Activated naive CD8-positive, alpha-beta T cell treated with anti-CD3 and anti-CD28 coated beads, Interleukin-2, amount 10 ng/mL, durations not matched to agents 7 days and 5 days (primary cell): ENCODE results near the gene COMMD3. TPM values are rescaled to one million over a fixed set of nuclear protein-coding genes. Genes with fewer than 3 reads are reported as not detected.
"Not testable (repeated sequence)": the region's sequence is repeated elsewhere in the genome, so short reads cannot be mapped to it uniquely, and the experiment has no call there.

Source experiments
- ATAC-seq: fragments of 150-1000 bp; cut with Tn5 transposase; one replicate; pipeline ENCODE4 v1.10.0; 2021; ENCODE audit warnings: low read depth, moderate library complexity
- POLR2A ChIA-PET: fragments of 350-600 bp; sonication (Branson Sonifier 250); formaldehyde crosslinking; loops from one replicate; lab custom pipeline; 2021; ENCODE audit warnings: antibody characterized with exemption; lab: Charles Lee
- DNase-seq: peaks from one replicate; pipeline ENCODE4 v3.0.0; 2021
- H3K27ac Mint-ChIP-seq: one replicate; pipeline ENCODE4 v1.8.0; 2022; ENCODE audit warnings: mild to moderate bottlenecking, mixed read lengths
- H3K27me3 Mint-ChIP-seq: one replicate; pipeline ENCODE4 v1.8.0; 2022; ENCODE audit warnings: mild to moderate bottlenecking, moderate library complexity, mixed read lengths
- H3K36me3 Mint-ChIP-seq: one replicate; pipeline ENCODE4 v1.8.0; 2021; ENCODE audit warnings: mild to moderate bottlenecking, mixed read lengths
- H3K4me1 Mint-ChIP-seq: one replicate; pipeline ENCODE4 v1.8.0; 2021; ENCODE audit warnings: mixed read lengths
- H3K4me3 Mint-ChIP-seq: one replicate; pipeline ENCODE4 v1.8.0; 2022; ENCODE audit warnings: mild to moderate bottlenecking, moderate library complexity, mixed read lengths
- H3K9me3 Mint-ChIP-seq: one replicate; pipeline ENCODE4 v1.8.0; 2021; ENCODE audit warnings: mixed read lengths
- total RNA-seq, 2 experiments: library from RNA; stranded (reverse); gene quantifications; one replicate each; pipeline ENCODE4 v1.2.3, GENCODE V29; 2021

COMMD3 gene
- total RNA-seq, 2 experiments from 2014 or later: 55.3 to 61.4 TPM

DNA sequence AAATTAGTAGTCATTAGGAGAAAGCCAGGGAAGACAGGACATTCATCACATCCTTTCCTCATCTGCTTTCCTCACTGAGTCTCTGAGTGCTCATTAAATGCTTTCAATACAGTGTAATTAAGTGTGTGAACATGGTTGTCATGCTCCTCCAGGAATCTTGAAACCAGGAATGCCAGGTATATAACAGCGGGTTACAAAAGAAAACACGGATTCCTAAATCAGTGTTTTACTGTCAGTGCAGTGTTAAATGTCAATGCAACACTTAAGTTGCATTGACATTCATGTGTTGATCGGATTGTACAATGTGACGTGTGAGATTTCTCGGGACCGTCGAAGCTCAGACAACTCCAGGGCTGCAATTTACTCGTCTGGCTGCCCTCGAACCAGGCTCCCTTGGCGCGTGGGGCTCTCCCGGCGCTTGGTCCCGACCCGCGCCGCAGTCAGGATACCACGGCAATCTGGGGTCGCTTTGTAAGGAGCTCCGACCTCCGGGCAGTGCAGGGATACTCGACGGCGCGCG is 28.7 kb downstream of the COMMD3 start:
- ATAC-seq (no peak), DNase-seq (no peak)
- Mint-ChIP-seq H3K36me3 (peaks cover 2% of the 10 kb centered on the region), H3K4me1 (peaks cover 20% of the 10 kb centered on the region), H3K4me3 (peak overlapping the region; percentile 37), H3K9me3 (no peaks in the 10 kb centered on the region), H3K27ac (no peak overlapping the region), H3K27me3 (peaks cover 83% of the 10 kb centered on the region)
- POLR2A ChIA-PET: interaction anchor here (0.9 to 1.0 kb wide), 2 partner anchors 29 to 92 kb away, joined by 3 to 5 read pairs; partner anchors contain the start of gene COMMD3

DNA sequence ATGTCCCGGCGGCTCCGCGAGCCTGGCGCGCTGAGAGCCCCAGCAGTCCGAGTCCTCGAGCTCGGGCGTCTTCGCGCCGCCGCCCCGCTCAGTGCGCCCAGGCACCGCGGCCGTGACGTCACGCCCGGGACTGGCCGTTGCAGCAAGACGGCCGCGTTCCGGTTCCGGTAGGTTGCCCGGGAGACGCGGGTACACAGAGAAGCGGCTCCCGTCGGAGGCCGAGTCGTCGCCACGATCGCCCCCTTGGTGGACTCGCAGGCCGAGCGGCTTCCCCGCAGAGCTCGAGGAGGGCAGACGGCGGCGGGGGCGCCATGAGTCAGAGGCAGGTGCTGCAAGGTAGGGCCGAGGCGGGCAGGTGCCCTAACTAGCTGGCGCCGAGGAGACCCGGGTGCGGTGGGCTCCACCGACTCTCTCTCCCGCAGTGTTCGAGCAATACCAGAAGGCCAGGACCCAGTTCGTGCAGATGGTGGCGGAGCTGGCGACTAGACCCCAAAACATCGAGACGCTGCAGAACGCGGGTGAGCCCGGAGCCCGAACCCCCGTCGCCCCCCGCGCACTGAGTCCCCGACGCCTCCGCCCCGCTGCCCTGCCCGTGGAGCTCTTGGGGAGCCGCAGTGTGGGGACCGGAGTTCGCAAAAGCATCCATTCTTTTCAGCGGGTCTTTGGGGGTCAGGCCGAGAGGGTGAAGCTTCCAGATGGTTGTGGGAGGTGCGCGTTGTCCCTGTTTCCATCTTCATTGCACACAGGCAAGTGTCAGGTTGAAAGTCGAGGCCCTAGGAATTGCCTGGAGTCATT is 29.3 kb downstream of the COMMD3 start, which contains the start of gene SPAG6:
Gene SPAG6, plus strand, starts transcription at position 196 of the 795 bp plus-strand sequence. Its CDS starts 116 bp downstream, at position 312.
- Mint-ChIP-seq H3K27ac (no peak within 1 kb of the TSS), H3K36me3 (peaks cover 2% of the 10 kb centered on the region), H3K9me3 (no peaks in the 10 kb centered on the region), H3K27me3 (peaks cover 82% of the 10 kb centered on the region), H3K4me1 (peaks cover 16% of the 10 kb centered on the region), H3K4me3 (peak within 1 kb of the TSS; percentile 37)
- POLR2A ChIA-PET: interaction anchor here (0.9 to 1.0 kb wide), 2 partner anchors 29 to 91 kb away, joined by 3 to 5 read pairs; partner anchors contain the start of gene COMMD3
- ATAC-seq (peak; percentile 27), DNase-seq (peak; percentile 70)

DNA sequence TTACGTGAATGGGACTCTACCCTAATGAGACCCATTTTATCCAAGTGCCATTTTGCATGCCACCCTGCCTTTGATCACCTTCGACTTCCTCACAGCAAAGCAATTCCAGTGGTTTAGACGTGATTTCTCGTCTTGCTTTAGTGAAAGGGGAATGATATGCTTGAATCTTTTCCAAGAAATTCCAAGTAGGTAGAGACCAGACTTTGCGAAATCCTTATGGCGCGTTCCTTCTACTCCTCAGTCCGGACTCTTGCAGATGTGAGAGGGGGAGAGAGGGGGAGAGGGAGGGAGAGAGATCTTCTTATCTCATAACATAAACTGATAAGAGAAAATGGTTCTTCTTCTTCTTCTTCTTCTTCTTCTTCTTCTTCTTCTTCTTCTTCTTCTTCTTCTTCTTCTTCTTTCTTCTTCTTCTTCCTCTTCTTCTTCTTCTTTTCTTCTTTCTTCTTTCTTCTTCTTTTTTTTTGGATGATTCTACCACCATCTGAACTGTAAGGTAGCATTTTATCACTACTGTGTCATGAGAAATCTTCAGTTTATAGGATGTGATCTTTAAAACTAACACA is 30.0 kb downstream of the COMMD3 start:
- DNase-seq: no peak
- H3K36me3 Mint-ChIP-seq: peaks cover 2% of the 10 kb centered on the region
- ATAC-seq: no peak
- POLR2A ChIA-PET: interaction anchor here (0.9 kb wide), 1 partner anchor 91 kb away, joined by 5 read pairs; no protein-coding TSS in a partner anchor
- H3K9me3 Mint-ChIP-seq: no peaks in the 10 kb centered on the region
- peaks cover 16% of the 10 kb centered on the region for H3K4me1 Mint-ChIP-seq
- peaks cover 81% of the 10 kb centered on the region for H3K27me3 Mint-ChIP-seq
- H3K27ac Mint-ChIP-seq: no peak overlapping the region
- H3K4me3 Mint-ChIP-seq: peak overlapping the region; percentile 37

DNA sequence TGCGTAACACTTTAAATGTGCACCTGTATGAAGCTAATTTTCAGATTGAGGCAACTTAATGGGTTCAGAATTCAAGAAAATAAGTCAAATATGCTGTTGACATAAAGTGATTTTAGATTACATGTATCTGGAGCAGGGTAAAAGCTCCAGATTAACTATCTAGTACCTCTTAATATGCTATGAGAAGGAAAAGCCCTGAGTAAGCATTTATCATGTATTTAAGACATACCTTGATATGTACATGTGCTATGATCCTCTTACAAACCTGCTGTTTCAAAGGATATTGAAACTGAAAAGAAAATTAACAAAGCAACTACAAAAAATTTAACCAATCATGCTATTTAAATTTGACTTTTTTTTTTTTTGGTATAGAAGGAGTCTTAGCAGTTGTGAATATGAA is 33.6 kb downstream of the COMMD3 start:
- POLR2A ChIA-PET: interaction anchor here (1.2 kb wide), 1 partner anchor 9 kb away, joined by 3 read pairs; no protein-coding TSS in a partner anchor
- no peak overlapping the region for H3K27ac Mint-ChIP-seq
- H3K9me3 Mint-ChIP-seq: no peaks in the 10 kb centered on the region
- ATAC-seq: no peak
- peaks cover 2% of the 10 kb centered on the region for H3K36me3 Mint-ChIP-seq
- H3K27me3 Mint-ChIP-seq: peaks cover 57% of the 10 kb centered on the region
- peaks cover 2% of the 10 kb centered on the region for H3K4me1 Mint-ChIP-seq
- no peak for DNase-seq
- H3K4me3 Mint-ChIP-seq: no peak overlapping the region

DNA sequence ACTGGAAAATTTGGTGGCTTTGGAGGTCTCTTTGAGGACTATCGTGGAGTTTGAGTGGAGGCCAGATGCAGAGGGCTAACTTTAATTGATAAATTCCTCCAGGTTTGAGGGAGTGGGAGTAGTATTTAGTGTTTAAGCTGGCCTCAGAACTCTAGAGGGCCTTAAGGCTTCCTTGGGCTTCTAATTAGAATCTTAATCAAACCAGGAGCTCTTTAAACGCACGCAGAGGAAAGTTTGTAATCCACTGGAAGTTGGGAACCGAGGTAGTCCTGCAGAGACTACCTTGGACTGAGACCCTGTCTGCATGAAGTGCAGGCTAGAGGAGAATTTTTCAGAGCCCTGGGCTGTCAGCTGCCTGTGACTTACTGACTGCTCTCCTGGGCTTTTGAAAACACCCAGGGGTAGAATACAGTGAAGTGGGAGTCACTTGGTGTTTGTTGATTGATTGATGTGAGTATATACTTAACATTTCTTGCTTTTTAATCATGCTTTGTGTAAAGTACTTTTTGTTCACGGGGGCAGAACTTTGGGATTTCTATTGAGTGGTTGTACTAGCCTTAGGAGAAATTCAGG is 35.0 kb downstream of the COMMD3 start:
- Mint-ChIP-seq H3K27ac (no peak overlapping the region), H3K4me1 (no peaks in the 10 kb centered on the region), H3K9me3 (no peaks in the 10 kb centered on the region), H3K36me3 (peaks cover 2% of the 10 kb centered on the region), H3K4me3 (no peak overlapping the region), H3K27me3 (peaks cover 47% of the 10 kb centered on the region)
- no peak for ATAC-seq
- DNase-seq: no peak
- POLR2A ChIA-PET: no interaction called here

DNA sequence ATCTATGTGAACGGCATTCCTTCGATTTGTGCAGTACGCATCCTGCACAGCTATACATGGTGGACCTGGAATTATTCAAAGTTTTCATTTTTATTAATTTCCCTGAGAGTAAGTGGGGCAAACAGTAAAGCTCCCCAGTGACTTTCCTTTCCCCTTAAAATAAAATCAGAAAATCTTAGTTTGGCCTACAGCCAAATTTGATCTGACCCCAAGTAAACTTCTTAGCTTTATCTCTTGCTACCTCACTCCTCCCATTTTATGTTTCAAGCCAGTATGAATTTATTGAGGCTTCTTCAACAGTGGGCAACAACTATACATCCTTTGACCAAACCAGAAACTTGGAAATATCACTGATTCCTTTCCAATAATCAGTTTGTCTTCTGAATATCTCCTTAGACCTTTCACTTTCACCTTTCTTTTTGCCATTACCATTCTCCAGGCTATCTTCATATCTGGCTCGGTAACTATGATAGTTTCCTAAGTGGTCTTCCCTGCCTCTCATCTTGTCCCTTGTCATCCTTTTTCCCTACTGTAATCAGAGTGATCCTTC is 40.2 kb downstream of the COMMD3 start:
- H3K27ac Mint-ChIP-seq: no peak overlapping the region

DNA sequence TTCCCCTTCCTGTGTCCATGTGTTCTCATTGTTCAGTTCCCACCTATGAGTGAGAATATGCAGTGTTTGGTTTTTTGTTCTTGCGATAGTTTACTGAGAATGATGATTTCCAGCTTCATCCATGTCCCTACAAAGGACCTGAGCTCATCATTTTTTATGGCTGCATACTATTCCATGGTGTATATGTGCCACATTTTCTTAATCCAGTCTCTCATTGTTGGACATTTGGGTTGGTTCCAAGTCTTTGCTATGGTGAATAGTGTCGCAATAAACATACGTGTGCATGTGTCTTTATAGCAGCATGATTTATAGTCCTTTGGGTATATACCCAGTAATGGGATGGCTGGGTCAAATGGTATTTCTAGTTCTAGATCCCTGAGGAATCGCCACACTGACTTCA is 41.6 kb downstream of the COMMD3 start:
- peaks cover 11% of the 10 kb centered on the region for H3K27me3 Mint-ChIP-seq
- H3K27ac Mint-ChIP-seq, POLR2A ChIA-PET, ATAC-seq, H3K9me3 Mint-ChIP-seq, H3K4me3 Mint-ChIP-seq, DNase-seq, H3K36me3 Mint-ChIP-seq, H3K4me1 Mint-ChIP-seq: not testable (repeated sequence)

More for the DNA sequence above, 40.2 kb downstream of the COMMD3 start:
- H3K9me3 Mint-ChIP-seq: peaks cover 2% of the 10 kb centered on the region
- no peaks in the 10 kb centered on the region for H3K4me1 Mint-ChIP-seq
- H3K36me3 Mint-ChIP-seq: peaks cover 1% of the 10 kb centered on the region
- POLR2A ChIA-PET: no interaction called here
- H3K4me3 Mint-ChIP-seq: no peak overlapping the region
- H3K27me3 Mint-ChIP-seq: peaks cover 13% of the 10 kb centered on the region
- DNase-seq (no peak), ATAC-seq (no peak)

DNA sequence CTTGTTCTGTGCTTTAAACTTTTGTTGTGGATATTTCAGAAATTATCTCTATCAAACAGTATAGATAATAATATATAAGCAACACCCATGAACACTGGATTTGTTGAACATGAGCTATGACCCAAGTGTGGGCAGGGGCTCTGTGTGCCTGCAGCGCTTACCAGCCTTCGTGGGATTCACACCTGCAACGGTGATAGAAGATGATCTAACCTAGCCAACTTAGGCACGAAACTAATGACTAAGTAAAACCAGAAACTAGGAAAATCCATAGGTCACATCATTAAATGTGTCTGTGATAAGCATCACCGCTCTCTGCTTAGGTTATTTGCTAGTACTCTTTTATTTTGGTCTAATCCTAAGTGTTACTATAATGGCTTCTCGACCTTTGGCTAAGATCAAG is 47.1 kb downstream of the COMMD3 start:
- no peak overlapping the region for H3K4me3 Mint-ChIP-seq
- peak; percentile 18 for ATAC-seq
- no peak overlapping the region for H3K27ac Mint-ChIP-seq
- H3K9me3 Mint-ChIP-seq: peaks cover 2% of the 10 kb centered on the region
- peaks cover 4% of the 10 kb centered on the region for H3K36me3 Mint-ChIP-seq
- peaks cover 9% of the 10 kb centered on the region for H3K4me1 Mint-ChIP-seq
- no peak for DNase-seq
- H3K27me3 Mint-ChIP-seq: peaks cover 5% of the 10 kb centered on the region
- POLR2A ChIA-PET: no interaction called here

DNA sequence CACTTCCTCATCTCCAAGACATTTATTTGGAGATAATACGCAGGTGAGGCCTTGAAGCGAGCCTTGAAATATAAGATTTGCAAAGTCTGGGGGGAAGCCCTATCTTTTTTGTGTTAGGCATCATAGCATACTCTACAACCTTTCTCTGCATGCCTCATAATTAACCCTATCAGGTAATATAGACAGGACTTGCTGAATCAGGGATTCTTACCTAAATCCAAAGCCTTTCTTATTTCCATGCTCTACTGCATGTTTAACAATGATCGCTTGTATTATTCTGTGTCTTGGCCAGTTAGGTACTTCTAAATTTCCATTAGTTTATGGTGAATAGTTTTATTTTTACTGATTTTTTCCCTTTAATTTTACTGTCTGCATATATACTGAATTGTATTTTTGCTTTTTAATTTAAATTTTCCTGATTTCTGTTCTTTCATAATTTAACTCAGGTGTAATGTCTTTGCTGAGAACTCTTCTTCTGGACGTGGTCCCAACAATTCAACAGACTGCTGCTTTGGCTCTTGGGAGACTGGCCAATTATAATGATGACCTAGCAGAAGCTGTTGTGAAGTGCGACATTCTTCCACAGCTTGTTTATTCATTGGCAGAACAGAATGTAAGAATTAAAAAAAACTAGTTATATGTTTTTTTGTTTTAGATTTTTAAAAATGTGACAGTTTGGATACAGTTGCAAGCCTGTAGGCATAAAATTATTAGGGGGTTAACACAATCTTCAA is 48.4 kb downstream of the COMMD3 start:
- H3K27ac Mint-ChIP-seq: no peak overlapping the region
- peaks cover 20% of the 10 kb centered on the region for H3K4me1 Mint-ChIP-seq
- POLR2A ChIA-PET: no interaction called here
- no peak for ATAC-seq
- no peak overlapping the region for H3K4me3 Mint-ChIP-seq
- no peak for DNase-seq
- peaks cover 5% of the 10 kb centered on the region for H3K27me3 Mint-ChIP-seq
- H3K9me3 Mint-ChIP-seq: peaks cover 2% of the 10 kb centered on the region
- peaks cover 11% of the 10 kb centered on the region for H3K36me3 Mint-ChIP-seq

DNA sequence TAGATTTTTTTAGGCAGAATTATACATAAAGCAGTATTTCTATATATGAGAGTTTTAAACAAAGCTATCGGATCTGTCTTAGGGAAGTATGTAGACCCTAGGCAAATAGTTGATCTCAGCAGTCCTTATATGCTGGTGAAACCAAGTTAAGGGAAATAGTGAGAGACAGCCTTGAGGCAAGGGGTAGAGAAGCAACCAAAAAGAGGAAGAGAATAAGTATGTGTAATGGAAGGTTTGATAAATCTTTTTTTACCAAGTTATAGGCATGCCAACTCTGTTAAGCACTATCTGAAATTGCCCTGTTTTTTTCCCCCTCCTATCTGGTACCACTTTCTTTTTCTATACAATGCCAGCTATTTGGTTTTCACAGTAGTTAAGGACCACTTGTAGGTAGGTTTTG is 49.0 kb downstream of the COMMD3 start:
- Mint-ChIP-seq H3K9me3 (no peaks in the 10 kb centered on the region), H3K4me3 (no peak overlapping the region), H3K4me1 (peaks cover 23% of the 10 kb centered on the region), H3K27ac (no peak overlapping the region), H3K36me3 (peaks cover 11% of the 10 kb centered on the region), H3K27me3 (peaks cover 2% of the 10 kb centered on the region)
- POLR2A ChIA-PET: no interaction called here
- ATAC-seq (no peak), DNase-seq (no peak)

DNA sequence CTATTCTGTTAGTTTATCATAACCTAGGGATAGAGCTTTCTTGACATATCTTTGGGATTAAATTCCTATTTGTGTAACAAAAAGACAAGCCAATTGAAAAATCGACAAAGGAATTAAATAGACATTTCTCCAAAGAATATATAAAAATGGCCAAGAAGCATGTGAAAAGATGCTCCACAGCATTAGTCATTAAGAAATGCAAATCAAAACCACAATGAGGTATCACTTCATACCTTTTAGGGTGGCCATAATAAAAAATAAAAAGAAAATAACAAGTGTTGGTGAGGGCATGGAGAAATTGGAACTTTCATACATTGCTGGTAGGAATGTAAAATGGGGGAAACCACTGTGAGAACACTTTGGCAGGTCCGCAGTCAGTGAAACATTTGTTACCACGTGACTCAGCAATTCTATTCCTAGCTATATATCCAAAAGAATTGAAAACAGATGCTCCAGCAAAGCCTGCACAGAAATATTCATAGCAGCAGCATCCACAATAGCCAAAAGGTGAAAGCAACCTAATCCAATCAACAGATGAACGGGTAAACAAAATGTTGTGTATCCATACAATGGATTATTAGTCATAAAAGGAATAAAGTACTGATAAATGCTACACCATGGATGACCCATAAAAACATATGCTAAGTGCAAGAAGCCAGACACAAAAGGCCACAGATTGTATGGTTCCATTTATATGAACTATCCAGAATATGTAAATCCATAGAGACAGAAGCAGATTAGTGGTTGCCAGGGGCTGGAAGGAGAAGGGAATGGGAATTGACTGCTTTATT is 49.7 kb downstream of the COMMD3 start:
- no peak for DNase-seq
- Mint-ChIP-seq H3K9me3 (no peaks in the 10 kb centered on the region), H3K36me3 (peaks cover 11% of the 10 kb centered on the region), H3K4me1 (peaks cover 24% of the 10 kb centered on the region), H3K27ac (no peak overlapping the region), H3K27me3 (peaks cover 2% of the 10 kb centered on the region), H3K4me3 (no peak overlapping the region)
- POLR2A ChIA-PET: interaction anchor here (0.7 kb wide), 1 partner anchor 25 kb away, joined by 5 read pairs; no protein-coding TSS in a partner anchor
- no peak for ATAC-seq

DNA sequence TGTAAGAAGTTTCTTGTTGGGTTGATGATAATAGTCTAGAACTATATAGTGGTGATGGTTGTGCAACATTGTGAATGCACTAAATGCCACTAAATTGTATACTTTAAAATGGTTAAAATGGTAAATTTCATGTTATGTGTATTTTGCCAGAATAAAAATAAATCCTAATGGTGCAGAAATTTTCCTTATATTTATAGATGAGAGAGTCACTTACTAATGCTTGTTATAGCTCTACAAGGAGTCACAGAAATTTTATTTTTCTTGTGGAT is 50.2 kb downstream of the COMMD3 start:
- no peaks in the 10 kb centered on the region for H3K9me3 Mint-ChIP-seq
- ATAC-seq: no peak
- DNase-seq: no peak
- H3K27ac Mint-ChIP-seq: no peak overlapping the region
- peaks cover 24% of the 10 kb centered on the region for H3K4me1 Mint-ChIP-seq
- H3K27me3 Mint-ChIP-seq: peaks cover 2% of the 10 kb centered on the region
- no peak overlapping the region for H3K4me3 Mint-ChIP-seq
- H3K36me3 Mint-ChIP-seq: peaks cover 11% of the 10 kb centered on the region
- POLR2A ChIA-PET: interaction anchor here (0.7 kb wide), 1 partner anchor 25 kb away, joined by 5 read pairs; no protein-coding TSS in a partner anchor
